CD14-positive monocyte (primary cell): Measurements from ENCODE around the gene EVL. TPM values are rescaled to one million over a fixed set of nuclear protein-coding genes. Genes with fewer than 3 reads are reported as not detected.

ENCODE experiments used
- DNase-seq, 3 donors: peaks; one replicate each; pipeline ENCODE4 v3.0.0-alpha.2; 2011 to 2022
- H2AFZ ChIP-seq: 2 replicates; pipeline ENCODE4 v1.6.0; 2012; ENCODE audit warnings: mild to moderate bottlenecking, low read depth, low read length, inconsistent platforms; ENCODE audit not compliant: insufficient read depth, poor library complexity, severe bottlenecking
- H3K27ac ChIP-seq, 2 donors: 1 replicate in 1 of 2; 2 replicates in 1 of 2; pipeline ENCODE4 v1.5.1; 2012 to 2013; ENCODE audit warnings: low read length in 2 of 2, control low read depth in 1 of 2, inconsistent platforms in 1 of 2, low read depth in 1 of 2, mild to moderate bottlenecking in 1 of 2
- H3K27me3 ChIP-seq, 2 donors: one replicate each; pipeline versions ENCODE4 v1.6.0 to v1.6.1; 2011 to 2013; ENCODE audit warnings: low read length in 2 of 2; ENCODE audit not compliant: control insufficient read depth in 2 of 2, insufficient read depth in 2 of 2
- H3K36me3 ChIP-seq, 2 donors: replicated peaks in 1 of 2; 1 replicate in 1 of 2; 2 replicates in 1 of 2; pipeline versions ENCODE4 v1.5.1 to v1.6.1; 2012 to 2013; ENCODE audit warnings: low read length in 2 of 2, control low read depth in 1 of 2, inconsistent platforms in 1 of 2, mild to moderate bottlenecking in 1 of 2; ENCODE audit not compliant: insufficient read depth in 2 of 2, control insufficient read depth in 1 of 2
- H3K4me1 ChIP-seq, 2 donors: 1 replicate in 1 of 2; 2 replicates in 1 of 2; pipeline versions ENCODE4 v1.5.1 to v1.6.1; 2012 to 2013; ENCODE audit warnings: low read length in 2 of 2, control low read depth in 1 of 2, inconsistent platforms in 1 of 2, mild to moderate bottlenecking in 1 of 2, moderate library complexity in 1 of 2; ENCODE audit not compliant: insufficient read depth in 2 of 2, control insufficient read depth in 1 of 2
- H3K4me2 ChIP-seq: replicated peaks from 2 replicates; pipeline ENCODE3; 2012; ENCODE audit warnings: low read length, moderate library complexity, mild to moderate bottlenecking; ENCODE audit not compliant: poor library complexity, severe bottlenecking; ENCODE audit errors: extremely low read depth
- H3K4me3 ChIP-seq, 3 experiments: fragments of 200-600 bp in 1 of 3; sonication (generic) in 1 of 3; replicated peaks in 1 of 3; 1 replicate in 2 of 3; 2 replicates in 1 of 3; pipeline ENCODE4 v1.5.1; 2011 to 2013; ENCODE audit warnings: low read length in 3 of 3, mild to moderate bottlenecking in 3 of 3, control low read depth in 2 of 3, low read depth in 2 of 3, inconsistent platforms in 1 of 3, moderate library complexity in 1 of 3
- H3K79me2 ChIP-seq: 2 replicates; pipeline ENCODE4 v1.6.0; 2012; ENCODE audit warnings: mild to moderate bottlenecking, control low read depth, inconsistent platforms, low read length, moderate library complexity; ENCODE audit not compliant: insufficient read depth
- H3K9ac ChIP-seq: 2 replicates; pipeline ENCODE4 v1.6.0; 2017; ENCODE audit warnings: low read length, mild to moderate bottlenecking; ENCODE audit not compliant: insufficient read depth, poor library complexity, severe bottlenecking
- H3K9me3 ChIP-seq, 2 donors: replicated peaks in 1 of 2; 1 replicate in 1 of 2; 2 replicates in 1 of 2; pipeline versions ENCODE4 v1.5.1 to v1.6.1; 2012 to 2013; ENCODE audit warnings: low read length in 2 of 2, control low read depth in 1 of 2; ENCODE audit not compliant: control insufficient read depth in 1 of 2, insufficient read depth in 1 of 2
- H4K20me1 ChIP-seq: 2 replicates; pipeline ENCODE4 v1.6.0; 2012; ENCODE audit warnings: mild to moderate bottlenecking, low read length, control low read depth, moderate library complexity; ENCODE audit not compliant: insufficient read depth
- H3K27ac Mint-ChIP-seq, 7 donors: one replicate each; pipeline ENCODE4 v1.8.0; 2020; ENCODE audit warnings: mild to moderate bottlenecking in 7 of 7, mixed read lengths in 7 of 7, moderate library complexity in 6 of 7, inconsistent platforms in 2 of 7
- H3K27me3 Mint-ChIP-seq, 3 donors: one replicate each; pipeline ENCODE4 v1.8.0; 2021 to 2022; ENCODE audit warnings: low read depth in 3 of 3, mild to moderate bottlenecking in 3 of 3, mixed read lengths in 3 of 3, moderate library complexity in 3 of 3, inconsistent platforms in 1 of 3
- H3K36me3 Mint-ChIP-seq, 2 donors: one replicate each; pipeline ENCODE4 v1.8.0; 2020; ENCODE audit warnings: mixed read lengths in 2 of 2, inconsistent platforms in 1 of 2, mild to moderate bottlenecking in 1 of 2
- H3K4me1 Mint-ChIP-seq: one replicate; pipeline ENCODE4 v1.8.0; 2020; ENCODE audit warnings: mild to moderate bottlenecking, mixed read lengths
- H3K4me3 Mint-ChIP-seq, 2 donors: one replicate each; pipeline ENCODE4 v1.8.0; 2020; ENCODE audit warnings: mild to moderate bottlenecking in 2 of 2, mixed read lengths in 2 of 2, moderate library complexity in 1 of 2
- H3K9me3 Mint-ChIP-seq, 7 donors: one replicate each; pipeline ENCODE4 v1.8.0; 2020 to 2022; ENCODE audit warnings: mixed read lengths in 7 of 7, mild to moderate bottlenecking in 6 of 7, moderate library complexity in 6 of 7, inconsistent platforms in 2 of 7
- WGBS: methylation state at CpG from one replicate; pipeline ENCODE4 v1.1.5; 2013; ENCODE audit warnings: missing lambda C conversion rate; ENCODE audit not compliant: insufficient coverage; 5-methylcytosine and 5-hydroxymethylcytosine counted together
- intact Hi-C, 2 donors: fragments of 100-400 bp; cut with micrococcal nuclease; formaldehyde crosslinking; loops; one replicate each; pipeline versions ENCODE4 v1.15.0 to v1.15.1; 2023
- polyA plus RNA-seq, 3 donors: library from polyadenylated mRNA; depleted of rRNA in 1 of 3; unstranded in 2 of 3; stranded (reverse) in 1 of 3; fragments of 300-500 nt in 2 of 3; fragments of >200 nt in 1 of 3; fragmentation: Illumina TruSeq in 2 of 3; gene quantifications; 1 replicate in 2 of 3; 2 replicates in 1 of 3; pipeline ENCODE4 v1.2.3, GENCODE V29; 2012 to 2021
- TF ChIP-seq, protein P1 (sequence below): fragments of 200-600 bp; IDR thresholded peaks from one replicate; pipeline ENCODE4 v1.8.0; 2022; ENCODE audit warnings: antibody characterized with exemption, mild to moderate bottlenecking

The EVL gene
- polyA plus RNA-seq, 3 donors = 3.2 to 131 (median 6.7) TPM

DNA sequence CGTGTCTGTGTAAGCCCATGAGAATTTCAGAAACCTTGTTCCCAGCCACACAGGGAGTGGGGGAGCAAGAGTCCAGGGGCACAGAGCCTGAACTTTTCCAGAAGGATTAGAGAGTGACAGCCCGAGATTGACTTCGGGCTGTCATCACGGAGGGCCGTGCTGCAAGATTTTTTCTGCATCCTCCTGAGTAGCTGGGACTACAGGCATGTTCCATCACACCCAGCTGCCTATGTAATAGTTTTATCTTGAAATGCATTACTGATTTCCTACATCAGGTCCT lies 14.4 kb downstream of the EVL start:
- H3K4me3 ChIP-seq = no peak overlapping the region
- H3K9ac ChIP-seq = no peak overlapping the region
- no peak overlapping the region for H3K27ac ChIP-seq
- intact Hi-C loops = no loop called here
- Mint-ChIP-seq H3K9me3 (peaks cover 0 to 2% (median 0%) of the 10 kb centered on the region in 7 donors), H3K4me3 (no peak overlapping the region), H3K4me1 (peaks cover 60% of the 10 kb centered on the region), H3K27me3 (peaks cover 0 to 4% (median 0%) of the 10 kb centered on the region in 3 donors), H3K36me3 (peaks cover 28 to 50% of the 10 kb centered on the region in 2 donors), H3K27ac (peak overlapping the region in 2 of 7 donors; percentile 7 to 30)
- peaks cover 26% of the 10 kb centered on the region for H4K20me1 ChIP-seq
- H3K4me2 ChIP-seq = no peak overlapping the region
- no peak for DNase-seq
- H3K27me3 ChIP-seq = no peaks in the 10 kb centered on the region
- peaks cover 33% of the 10 kb centered on the region for H3K79me2 ChIP-seq
- peaks cover 7 to 9% of the 10 kb centered on the region in 2 donors for H3K36me3 ChIP-seq
- no peaks in the 10 kb centered on the region for H3K9me3 ChIP-seq
- WGBS = 80% methylated on average over 5 of the region's 5 CpGs
- TF ChIP-seq, protein P1, sequence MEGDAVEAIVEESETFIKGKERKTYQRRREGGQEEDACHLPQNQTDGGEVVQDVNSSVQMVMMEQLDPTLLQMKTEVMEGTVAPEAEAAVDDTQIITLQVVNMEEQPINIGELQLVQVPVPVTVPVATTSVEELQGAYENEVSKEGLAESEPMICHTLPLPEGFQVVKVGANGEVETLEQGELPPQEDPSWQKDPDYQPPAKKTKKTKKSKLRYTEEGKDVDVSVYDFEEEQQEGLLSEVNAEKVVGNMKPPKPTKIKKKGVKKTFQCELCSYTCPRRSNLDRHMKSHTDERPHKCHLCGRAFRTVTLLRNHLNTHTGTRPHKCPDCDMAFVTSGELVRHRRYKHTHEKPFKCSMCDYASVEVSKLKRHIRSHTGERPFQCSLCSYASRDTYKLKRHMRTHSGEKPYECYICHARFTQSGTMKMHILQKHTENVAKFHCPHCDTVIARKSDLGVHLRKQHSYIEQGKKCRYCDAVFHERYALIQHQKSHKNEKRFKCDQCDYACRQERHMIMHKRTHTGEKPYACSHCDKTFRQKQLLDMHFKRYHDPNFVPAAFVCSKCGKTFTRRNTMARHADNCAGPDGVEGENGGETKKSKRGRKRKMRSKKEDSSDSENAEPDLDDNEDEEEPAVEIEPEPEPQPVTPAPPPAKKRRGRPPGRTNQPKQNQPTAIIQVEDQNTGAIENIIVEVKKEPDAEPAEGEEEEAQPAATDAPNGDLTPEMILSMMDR = no peak
- no peak overlapping the region for H2AFZ ChIP-seq
- H3K4me1 ChIP-seq = peaks cover 37 to 53% of the 10 kb centered on the region in 2 donors

DNA sequence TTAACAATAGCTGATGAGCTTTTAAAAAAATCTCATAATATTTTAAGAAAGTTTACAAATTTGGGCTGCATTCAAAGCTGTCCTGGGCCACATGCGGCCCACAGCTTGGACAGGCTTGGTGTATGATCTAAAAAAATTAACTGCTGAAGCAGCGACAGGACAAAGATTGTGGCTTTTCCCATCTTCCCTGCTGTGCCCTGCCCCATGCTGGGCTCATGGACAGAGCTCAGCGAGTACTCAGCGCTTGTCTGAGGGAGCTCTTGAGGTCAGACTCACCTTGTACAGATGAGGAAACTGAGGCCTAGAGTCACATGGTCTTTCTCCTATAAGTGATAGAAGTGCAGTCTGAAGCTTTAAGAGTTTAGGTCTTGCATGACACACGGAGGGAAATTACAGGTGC lies 15.0 kb downstream of the EVL start:
- H3K36me3 ChIP-seq = peaks cover 12 to 14% of the 10 kb centered on the region in 2 donors
- Mint-ChIP-seq H3K27me3 (peaks cover 0 to 4% (median 0%) of the 10 kb centered on the region in 3 donors), H3K4me1 (peaks cover 55% of the 10 kb centered on the region), H3K36me3 (peaks cover 30 to 51% of the 10 kb centered on the region in 2 donors), H3K27ac (no peak overlapping the region), H3K4me3 (no peak overlapping the region), H3K9me3 (peaks cover 0 to 2% (median 0%) of the 10 kb centered on the region in 7 donors)
- H3K27ac ChIP-seq = no peak overlapping the region
- H3K27me3 ChIP-seq = no peaks in the 10 kb centered on the region
- WGBS = 100% methylated on average over 2 of the region's 5 CpGs
- H3K9me3 ChIP-seq = no peaks in the 10 kb centered on the region
- no peak overlapping the region for H3K4me3 ChIP-seq
- TF ChIP-seq, protein P1 = no peak
- DNase-seq = no peak
- H3K79me2 ChIP-seq = peaks cover 28% of the 10 kb centered on the region
- H3K4me1 ChIP-seq = peaks cover 31 to 47% of the 10 kb centered on the region in 2 donors
- H2AFZ ChIP-seq = no peak overlapping the region
- H3K4me2 ChIP-seq = no peak overlapping the region
- H3K9ac ChIP-seq = no peak overlapping the region
- peaks cover 26% of the 10 kb centered on the region for H4K20me1 ChIP-seq
- intact Hi-C loops = no loop called here
